ENCODE measurements around the gene HFE.
"Not testable (repeated sequence)": the region's sequence is repeated elsewhere in the genome, so short reads cannot be mapped to it uniquely, and the experiment has no call there.

The HFE gene

GRCh38 chr6:26087284-26088115, at the start of gene HFE:
Gene HFE (plus strand): TSS chr6:26087429. CDS start chr6:26087441, 12 bp downstream.
- peak in 1 of 2 donors; percentile 7 for DNase-seq (ENCODE audit: low read depth in 1 of 2, low spot score in 1 of 2)

- no peak for DNase-seq (ENCODE audit: low read depth in 1 of 2, low spot score in 1 of 2)
Measured at GRCh38 chr6:26041946-26042345, 45.3 kb upstream of the HFE start.

DNA sequence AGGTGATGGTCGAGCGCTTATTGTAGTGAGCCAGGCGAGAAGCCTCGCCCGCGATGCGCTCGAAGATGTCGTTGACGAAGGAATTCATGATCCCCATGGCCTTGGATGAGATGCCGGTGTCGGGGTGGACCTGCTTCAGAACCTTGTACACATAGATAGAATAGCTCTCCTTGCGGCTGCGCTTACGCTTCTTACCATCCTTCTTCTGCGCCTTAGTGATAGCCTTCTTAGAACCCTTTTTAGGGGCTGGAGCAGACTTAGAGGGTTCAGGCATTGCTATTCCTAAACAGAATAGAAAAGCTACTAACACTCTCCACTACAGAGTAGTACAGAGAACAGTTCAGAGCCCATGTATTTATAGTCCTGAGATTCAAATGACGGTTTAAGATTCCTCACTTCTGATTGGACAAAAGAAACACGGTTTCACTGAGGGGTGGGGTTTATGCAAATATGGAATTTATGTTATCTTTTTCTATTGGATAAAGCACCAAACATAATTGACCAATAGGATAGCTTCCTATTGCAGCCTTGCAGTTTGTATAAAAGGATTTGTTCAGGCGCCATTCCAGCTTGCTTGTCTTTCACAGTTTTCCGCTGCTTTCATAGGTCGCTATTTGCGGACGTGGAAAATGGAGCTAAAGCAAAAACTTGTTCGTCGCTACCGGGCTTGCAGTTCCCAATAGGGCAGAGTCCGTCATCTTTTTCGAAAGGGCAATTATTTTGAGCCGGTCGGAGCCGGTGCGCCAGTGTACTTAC, 43.7 kb upstream of the HFE start:
- no peak for DNase-seq (ENCODE audit: low read depth in 1 of 2, low spot score in 1 of 2)

DNA sequence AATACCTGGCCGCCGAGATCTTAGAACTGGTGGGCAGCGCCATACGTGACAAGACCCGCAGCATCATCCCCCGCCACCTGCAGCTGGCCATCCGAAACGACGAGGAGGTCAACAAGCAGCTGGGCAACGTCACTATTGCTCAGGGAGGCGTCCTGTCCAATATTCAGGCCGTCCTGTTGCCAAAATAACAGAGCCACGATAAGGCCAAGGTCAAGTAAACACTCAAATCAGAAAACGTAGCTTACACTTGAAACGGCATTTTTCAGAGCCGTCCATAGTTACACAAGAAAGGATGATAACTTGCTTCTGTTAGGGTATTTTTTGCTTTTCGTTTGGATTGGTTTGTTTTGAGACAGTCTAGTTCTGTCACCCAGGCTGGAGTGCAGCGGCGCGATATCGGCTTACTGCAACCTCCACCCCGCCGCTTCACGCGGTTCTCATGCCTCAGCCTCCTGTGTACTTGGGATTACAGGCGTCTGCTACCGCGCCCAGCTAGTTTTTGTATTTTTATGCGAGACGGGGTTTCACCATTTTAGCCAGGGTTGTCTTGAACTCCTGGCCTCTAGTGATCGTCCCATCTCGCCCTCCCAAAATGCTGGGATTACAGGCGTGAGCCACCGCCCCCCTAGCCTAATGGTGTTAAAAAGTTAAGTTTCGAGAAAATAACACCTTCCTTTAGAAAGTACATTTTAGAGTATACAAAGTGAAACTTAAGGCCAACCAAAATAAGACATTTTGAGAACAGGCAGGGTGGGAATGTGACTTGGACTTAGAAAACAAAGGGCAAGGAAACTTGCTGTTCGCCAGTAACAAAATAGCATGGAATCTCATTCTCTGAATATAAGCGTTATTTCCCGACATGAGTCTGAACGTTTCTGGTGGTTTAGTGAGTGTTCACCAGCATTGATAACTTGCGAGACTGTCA, 42.8 kb upstream of the HFE start:
- no peak for DNase-seq (ENCODE audit: low read depth in 1 of 2, low spot score in 1 of 2)

- peak in 1 of 2 donors; percentile 46 for DNase-seq (ENCODE audit: low read depth in 1 of 2, low spot score in 1 of 2)
Measured at GRCh38 chr6:26045065-26045927, 41.9 kb upstream of the HFE start.

DNA sequence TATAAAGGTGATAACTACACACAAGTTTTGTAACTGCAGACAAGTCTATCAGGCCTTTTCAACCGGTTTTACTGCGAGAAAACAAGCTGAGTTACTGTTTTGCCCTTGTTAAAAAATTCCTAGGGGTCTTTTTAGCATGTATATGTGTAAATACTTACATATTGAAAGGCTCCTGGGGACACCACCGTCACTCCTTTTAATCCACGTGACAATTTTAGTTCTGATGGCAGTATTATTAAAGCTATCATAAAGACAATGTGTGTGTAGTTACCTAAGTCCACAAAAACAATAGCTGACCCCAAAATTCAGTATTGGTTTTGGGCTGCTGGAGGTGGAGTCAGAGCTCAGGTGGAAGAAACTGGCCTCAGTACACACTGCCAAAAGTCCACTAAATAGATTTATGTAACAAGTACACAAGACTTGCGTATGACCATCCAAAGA, 41.3 kb upstream of the HFE start:
- no peak for DNase-seq (ENCODE audit: low read depth in 1 of 2, low spot score in 1 of 2)

DNA sequence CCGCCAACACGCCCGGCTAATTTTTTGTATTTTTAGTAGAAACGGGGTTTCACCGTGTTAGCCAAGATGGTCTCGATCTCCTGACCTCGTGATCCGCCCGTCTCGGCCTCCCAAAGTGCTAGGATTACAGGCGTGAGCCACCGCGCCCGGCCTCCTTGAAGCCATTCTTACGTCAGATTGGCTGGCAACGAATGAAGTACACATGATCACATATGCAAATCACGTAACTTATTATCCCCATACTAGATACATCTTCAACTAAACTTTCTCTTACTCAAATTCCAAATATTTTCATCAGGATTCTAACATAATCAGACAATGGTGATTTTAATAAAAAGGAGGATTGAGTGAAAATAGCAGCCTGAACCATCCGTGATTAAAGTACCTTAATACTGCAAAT, 39.9 kb upstream of the HFE start:
- DNase-seq (ENCODE audit: low read depth in 1 of 2, low spot score in 1 of 2): not testable (repeated sequence)

GRCh38 chr6:26048590-26048989, 38.6 kb upstream of the HFE start:
- no peak for DNase-seq (ENCODE audit: low read depth in 1 of 2, low spot score in 1 of 2)

DNA sequence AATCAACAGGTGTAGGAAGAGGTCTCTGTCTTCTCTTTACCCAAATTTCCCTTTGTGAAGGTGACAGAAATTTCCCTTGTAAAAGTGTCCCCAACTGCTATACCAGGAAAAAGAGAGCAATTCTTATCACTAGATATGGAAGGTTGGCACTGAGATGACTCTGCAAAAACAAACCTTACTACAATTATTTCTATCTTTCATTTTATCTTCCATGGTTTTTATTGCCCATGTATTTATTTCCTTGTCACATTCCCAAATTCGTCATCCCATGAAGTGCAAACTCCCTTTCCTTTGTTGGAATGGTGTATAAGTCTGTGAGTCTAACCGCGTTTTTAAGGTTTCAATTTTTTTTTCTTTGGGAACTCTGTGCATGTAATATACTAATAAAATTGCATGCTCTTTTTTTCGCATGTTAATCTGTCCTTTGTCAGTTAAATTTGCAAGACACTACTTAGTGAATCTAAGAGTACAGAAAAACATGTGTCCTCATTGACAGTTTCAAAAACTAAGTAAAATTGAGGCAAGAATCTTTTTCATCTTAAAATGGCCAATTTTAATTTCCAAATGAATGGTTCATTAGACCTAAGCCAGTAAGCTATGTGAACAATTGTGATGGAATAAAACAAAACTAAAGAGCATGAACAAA, 35.4 kb upstream of the HFE start:
- DNase-seq (ENCODE audit: low read depth in 1 of 2, low spot score in 1 of 2): no peak

- DNase-seq (ENCODE audit: low read depth in 1 of 2, low spot score in 1 of 2): not testable (repeated sequence)
Measured at GRCh38 chr6:26052762-26053250, 34.4 kb upstream of the HFE start.

DNA sequence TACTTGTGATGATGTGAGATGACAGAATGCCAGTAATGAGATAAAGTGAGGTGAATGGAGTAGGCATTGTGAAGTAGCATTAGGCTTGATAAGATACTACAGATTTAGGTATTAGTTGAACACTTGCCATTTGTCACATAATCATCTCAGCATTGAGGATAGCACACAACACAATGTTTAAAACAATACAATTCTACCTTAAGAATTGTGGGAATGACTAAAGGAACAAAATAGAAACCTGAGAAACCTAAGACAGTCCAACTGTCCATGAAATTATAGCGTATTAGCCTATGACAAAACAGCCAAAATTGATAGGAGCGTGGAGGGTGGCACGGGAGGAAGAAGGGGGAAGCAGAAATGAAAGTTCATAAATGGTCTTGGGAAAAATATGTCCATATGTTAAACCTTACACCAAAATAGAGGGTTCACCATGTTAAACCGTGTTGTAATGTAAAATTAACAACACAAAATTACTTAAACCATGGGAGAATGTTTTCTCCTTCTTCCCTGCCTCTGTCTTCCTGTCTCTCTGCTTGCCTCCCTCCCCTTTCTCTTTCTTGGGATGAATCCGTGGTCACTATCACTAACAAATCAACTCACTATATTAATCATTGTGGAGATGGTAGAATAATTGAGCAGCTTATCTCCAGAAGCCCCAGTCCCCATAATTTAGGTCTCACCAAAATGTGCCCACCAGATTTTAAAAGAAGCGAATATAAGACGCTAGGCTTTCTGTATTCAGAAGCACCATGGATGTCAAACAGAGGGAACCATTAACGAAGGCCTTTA, 33.0 kb upstream of the HFE start:
- no peak for DNase-seq (ENCODE audit: low read depth in 1 of 2, low spot score in 1 of 2)

GRCh38 chr6:26054781-26055718, 32.2 kb upstream of the HFE start:
- peak; percentile 64 to 65 for DNase-seq (ENCODE audit: low read depth in 1 of 2, low spot score in 1 of 2)

GRCh38 chr6:26055719-26056582, 31.3 kb upstream of the HFE start:
- peak; percentile 70 to 83 for DNase-seq (ENCODE audit: low read depth in 1 of 2, low spot score in 1 of 2)

- no peak for DNase-seq (ENCODE audit: low read depth in 1 of 2, low spot score in 1 of 2)
Measured at GRCh38 chr6:26056583-26057350, 30.5 kb upstream of the HFE start.

DNA sequence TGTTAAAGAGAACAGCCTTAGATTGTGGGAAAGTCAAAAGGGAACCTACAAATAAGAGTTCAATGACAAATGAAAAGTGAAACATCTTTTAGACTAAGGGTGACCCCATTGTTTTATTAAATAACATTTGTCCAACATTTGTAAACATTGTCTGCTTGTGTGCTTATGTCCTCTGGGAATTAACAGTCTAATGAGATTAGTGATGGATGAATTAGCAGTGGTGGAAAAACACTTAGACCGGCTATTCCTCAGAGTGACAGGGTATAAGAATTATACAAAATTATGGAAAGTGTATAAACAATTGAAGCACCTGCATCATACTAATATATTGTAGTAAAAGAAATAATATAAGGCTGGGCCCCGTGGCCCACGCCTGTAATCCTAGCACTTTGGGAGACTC, 29.3 kb upstream of the HFE start:
- DNase-seq (ENCODE audit: low read depth in 1 of 2, low spot score in 1 of 2): no peak

DNA sequence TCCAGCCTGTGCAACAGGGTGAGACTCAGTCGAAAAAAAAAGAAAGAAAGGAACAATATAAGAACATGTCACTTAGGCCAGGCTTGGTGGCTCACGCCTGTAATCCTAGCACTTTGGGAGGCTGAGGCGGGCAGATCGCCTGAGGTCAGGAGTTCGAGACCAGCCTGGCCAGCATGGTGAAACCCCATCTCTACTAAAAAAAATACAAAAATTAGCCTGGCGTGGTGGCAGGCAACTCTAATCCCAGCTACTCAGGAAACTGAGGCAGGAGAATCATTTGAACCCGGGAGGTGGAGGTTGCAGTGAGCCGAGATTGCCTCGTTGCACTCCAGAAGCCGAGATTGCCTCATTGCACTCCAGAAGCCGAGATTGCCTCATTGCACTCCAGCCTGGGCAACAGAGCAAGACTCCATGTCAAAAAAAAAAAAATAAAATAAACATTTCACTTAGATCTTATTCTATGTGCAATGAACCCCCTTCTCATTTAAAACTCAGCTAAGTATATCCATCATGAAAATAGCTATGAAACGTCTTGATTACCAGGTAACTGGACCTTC, 28.7 kb upstream of the HFE start:
- not testable (repeated sequence) for DNase-seq (ENCODE audit: low read depth in 1 of 2, low spot score in 1 of 2)
